Measurements from ENCODE around the gene HENMT1. TPM values are rescaled to one million over a fixed set of nuclear protein-coding genes. Genes with fewer than 3 reads are reported as not detected.
A peak's percentile ranks its signal among the peaks of the same experiment; 100 is the strongest.

HENMT1 gene
- total and polyA plus RNA-seq, 9 of the 15 experiments (the other 6 are each of a cell fraction or from before 2014, with no cell fraction given), result not detected

GRCh38 chr1:108692724-108693655, 32.1 kb upstream of the HENMT1 start (continued):
- TF ChIP-seq HDAC2 (IDR thresholded peaks at IDR 0.05), result no peak
- 0 out of 2 replicates have a peak, but pooled peaks have one; percentile 6 for TF ChIP-seq NBN (IDR thresholded peaks at IDR 0.05; ENCODE audit: low read depth)
- TF ChIP-seq ZNF398 (CRISPR knock-in tag; IDR thresholded peaks at IDR 0.05), result no peak
- peak; percentile 6; the same call in 1 of the 2 replicates for TF ChIP-seq CEBPG (CRISPR knock-in tag; IDR thresholded peaks at IDR 0.05)
- TF ChIP-seq CEBPG (tag; conservative IDR thresholded peaks at IDR 0.05 in 1 of 2, IDR thresholded peaks at IDR 0.05 in 1 of 2), result no peak
- no peak for TF ChIP-seq ZNF133 (CRISPR knock-in tag; IDR thresholded peaks at IDR 0.05)
- TF ChIP-seq SNAPC5 (CRISPR knock-in tag; IDR thresholded peaks at IDR 0.05), result no peak
- TF ChIP-seq RBFOX2 (IDR thresholded peaks at IDR 0.05; ENCODE audit: low read depth, low read length), result peak; percentile 11; the same call in 1 of the 2 replicates
- no peak for TF ChIP-seq ZNF184 (CRISPR knock-in tag; IDR thresholded peaks at IDR 0.05)
- no peak for TF ChIP-seq SOX6 (IDR thresholded peaks at IDR 0.05)
- peak; percentile 23 to 32 for TF ChIP-seq E2F6 (IDR thresholded peaks at IDR 0.05; ENCODE audit: borderline replicate concordance in 1 of 2, extremely low read depth in 1 of 2, insufficient read depth in 1 of 2, insufficient read length in 1 of 2, low read depth in 1 of 2, low read length in 1 of 2, poor library complexity in 1 of 2, severe bottlenecking in 1 of 2)
- no peak for TF ChIP-seq ESRRA (IDR thresholded peaks at IDR 0.05; ENCODE audit: borderline replicate concordance, low read depth)
- no peak for TF ChIP-seq E2F1 (CRISPR knock-in tag; IDR thresholded peaks at IDR 0.05)
- TF ChIP-seq BRF2 (IDR thresholded peaks at IDR 0.05; ENCODE audit: borderline replicate concordance, insufficient read depth, insufficient read length), result no peak
- no peak for TF ChIP-seq KAT2B (IDR thresholded peaks at IDR 0.05; ENCODE audit: low read depth, low read length)
- TF ChIP-seq ZZZ3 (IDR thresholded peaks at IDR 0.05), result no peak
- no peak for TF ChIP-seq ZC3H8 (IDR thresholded peaks at IDR 0.05)
- 0 out of 2 replicates have a peak, but pooled peaks have one; percentile 2 for TF ChIP-seq EGR1 (conservative IDR thresholded peaks at IDR 0.05)
- no peak for TF ChIP-seq RBM39 (optimal IDR thresholded peaks at IDR 0.05; ENCODE audit: low read depth, low read length)
- no peak for TF ChIP-seq TBL1XR1 (IDR thresholded peaks at IDR 0.05; ENCODE audit: low read length in 2 of 2)
- peak in 1 of 2 experiments; percentile 10; a peak in 2 of 4 replicates for TF ChIP-seq HDAC1 (IDR thresholded peaks at IDR 0.05)
- TF ChIP-seq POLR2B (IDR thresholded peaks at IDR 0.05; ENCODE audit: low read depth, partially characterized antibody), result no peak
- no peak for TF ChIP-seq JUNB (CRISPR knock-in tag; conservative IDR thresholded peaks at IDR 0.05)
